Effector CD8-positive, alpha-beta T cell (primary cell): Measurements from ENCODE around the gene H2BK1.

Experiments
- DNase-seq: peaks from one replicate; lab custom pipeline; 2025; lab: John Stamatoyannopoulos, UW
- total RNA-seq, 4 experiments: gene quantifications; one replicate each; lab custom pipeline; 2026; lab: John Stamatoyannopoulos, UW

H2BK1 gene
- 0.10 to 0.54 (median 0.42) reads per million in 4 experiments for total RNA-seq

DNA sequence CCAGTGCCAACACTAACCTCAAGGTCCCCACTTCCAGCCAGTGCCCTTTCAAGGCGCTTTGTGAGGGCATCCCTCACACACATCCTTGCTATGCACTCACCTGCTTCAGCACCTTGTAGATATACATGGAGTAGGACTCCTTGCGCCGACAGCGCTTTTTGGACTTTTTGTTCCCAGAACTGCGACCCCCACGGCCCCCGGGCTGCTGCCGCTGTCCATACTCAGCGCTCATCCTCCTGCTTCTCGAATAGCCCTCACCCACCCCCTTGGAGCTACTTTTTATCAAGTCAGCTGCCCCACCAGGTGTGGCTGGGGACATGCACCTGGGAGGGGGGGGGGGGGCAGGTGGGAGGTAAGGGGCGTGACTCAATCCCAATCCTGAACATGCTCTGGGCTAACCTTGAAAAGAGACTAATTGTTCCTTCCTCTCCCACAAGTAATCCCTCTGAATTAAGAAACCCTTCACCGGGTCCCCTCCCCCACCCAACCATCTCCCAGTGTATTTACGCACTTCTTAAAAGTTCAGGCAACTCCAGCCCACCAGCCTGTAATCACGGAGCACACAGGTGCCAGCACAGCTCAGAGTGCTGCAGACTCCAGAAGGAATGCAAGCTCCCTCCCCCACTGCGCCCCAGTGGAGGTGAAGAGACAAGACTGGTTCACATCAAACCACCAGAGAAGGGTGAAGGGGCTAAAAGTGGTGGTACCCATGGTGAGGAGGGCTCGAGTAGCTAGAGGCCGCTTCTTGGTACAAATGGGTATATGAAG, at the start of gene H2BK1:
H2BK1 (minus strand) TSS at position 402 of the 768 bp plus-strand sequence; CDS start at position 232, 170 bp downstream.
- no peak for DNase-seq

DNA sequence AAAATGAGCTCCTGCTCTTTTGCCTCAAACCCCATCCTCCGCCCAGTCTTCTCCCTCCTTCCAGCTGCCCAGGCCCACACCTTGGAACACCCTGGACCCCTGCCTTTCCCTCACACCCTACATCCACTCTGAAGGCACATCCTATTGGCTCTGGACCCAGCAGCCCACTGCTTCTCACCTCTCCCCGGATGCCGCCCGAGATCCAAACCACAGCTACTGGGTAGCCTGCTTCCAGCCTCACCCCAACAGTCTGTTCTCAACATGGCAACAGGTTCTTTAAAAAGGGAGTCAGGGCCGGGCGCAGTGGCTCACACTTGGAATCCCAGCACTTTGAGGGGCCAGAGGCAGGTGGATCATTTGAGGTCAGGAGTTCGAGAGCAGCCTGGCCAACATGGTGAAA, 47.7 kb upstream of the H2BK1 start:
- DNase-seq: no peak

DNA sequence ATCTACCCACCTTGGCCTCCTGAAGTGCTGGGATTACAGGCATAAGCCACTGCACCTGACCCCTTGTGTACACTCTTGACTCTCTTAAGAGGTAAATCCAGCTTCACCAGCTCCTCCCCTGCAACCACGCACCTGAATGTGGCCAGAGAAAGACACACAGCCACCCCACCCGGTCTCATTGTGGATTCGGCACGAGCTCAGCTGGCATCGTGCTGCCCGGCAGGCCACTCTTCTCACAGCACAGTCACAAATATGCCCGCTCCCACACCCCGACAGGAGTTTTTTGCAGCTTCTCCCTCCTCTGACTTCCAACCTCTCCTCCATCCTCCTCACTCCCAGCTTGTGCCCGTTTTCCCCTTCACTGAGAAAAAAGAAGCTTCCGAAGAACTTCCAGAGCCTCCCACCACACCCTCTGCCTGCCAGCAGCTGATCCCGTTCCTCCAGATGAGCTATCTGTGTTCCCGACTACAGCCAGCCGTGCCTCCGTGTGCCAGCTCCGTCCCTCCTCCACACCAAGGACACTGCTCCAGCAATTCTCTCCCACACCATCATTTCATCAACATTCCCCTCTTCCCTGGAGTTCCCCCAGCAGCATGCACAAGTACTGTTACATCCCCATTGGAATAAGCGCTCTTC, 46.2 kb upstream of the H2BK1 start:
- DNase-seq: no peak

DNA sequence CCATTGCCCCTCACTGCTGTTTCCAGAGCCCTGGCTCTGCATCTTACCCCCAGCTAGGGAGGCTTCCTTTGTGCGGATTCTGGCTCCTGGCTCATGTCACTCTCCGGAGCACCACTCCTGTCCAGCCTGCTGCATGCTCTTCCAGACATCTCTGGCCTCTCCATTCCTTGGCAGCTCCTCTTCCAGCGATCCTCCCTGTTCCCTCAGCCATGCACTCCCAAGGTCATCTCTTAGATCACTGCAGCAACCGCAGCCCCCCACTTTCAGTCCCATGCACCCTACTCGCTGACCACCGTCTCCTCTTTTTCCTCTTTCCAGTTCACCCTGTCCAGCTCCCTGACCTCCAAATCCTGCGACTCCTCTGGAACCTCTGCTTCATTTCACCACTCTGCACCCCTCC, 45.1 kb upstream of the H2BK1 start:
- DNase-seq: no peak

DNA sequence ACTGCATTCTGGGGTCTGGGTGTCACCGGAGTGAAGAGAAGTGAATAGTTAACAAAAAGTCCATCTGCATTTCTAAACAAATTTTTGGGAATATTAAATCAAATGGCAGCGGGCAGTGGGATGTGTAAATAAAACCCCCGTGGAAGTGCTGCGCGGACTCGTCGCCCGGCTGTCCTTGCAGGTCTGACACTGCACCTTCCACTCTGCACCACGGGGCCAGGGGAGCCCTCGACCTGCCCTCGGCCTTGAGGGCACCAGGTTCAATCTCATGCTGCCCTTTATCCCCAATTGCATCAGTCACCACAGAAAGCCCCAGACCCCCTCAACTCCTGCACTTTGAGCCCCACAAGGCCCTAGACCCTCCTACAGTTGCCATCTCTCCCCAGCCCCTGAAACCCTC, 44.6 kb upstream of the H2BK1 start:
- no peak for DNase-seq

DNA sequence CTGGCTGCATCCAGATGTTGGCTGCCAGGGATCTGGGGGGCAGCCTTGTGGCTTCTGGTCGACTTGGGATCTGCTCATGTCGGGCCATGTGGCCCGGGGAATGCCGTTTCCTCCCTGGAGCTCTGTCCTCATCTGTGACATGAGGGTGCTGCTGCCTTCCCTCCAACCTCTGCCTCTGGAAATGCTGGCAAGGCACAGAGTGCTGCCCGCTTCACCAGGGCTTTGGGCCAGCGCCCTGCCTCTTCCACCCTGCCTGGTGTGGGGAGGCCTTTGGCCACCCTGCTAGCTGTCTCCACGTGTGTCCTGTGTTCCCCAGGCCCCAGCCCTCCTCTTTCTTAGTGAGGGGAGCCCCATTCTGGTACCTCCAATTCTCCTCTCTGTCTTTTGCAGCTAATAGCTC, 44.0 kb upstream of the H2BK1 start:
- DNase-seq: no peak

DNA sequence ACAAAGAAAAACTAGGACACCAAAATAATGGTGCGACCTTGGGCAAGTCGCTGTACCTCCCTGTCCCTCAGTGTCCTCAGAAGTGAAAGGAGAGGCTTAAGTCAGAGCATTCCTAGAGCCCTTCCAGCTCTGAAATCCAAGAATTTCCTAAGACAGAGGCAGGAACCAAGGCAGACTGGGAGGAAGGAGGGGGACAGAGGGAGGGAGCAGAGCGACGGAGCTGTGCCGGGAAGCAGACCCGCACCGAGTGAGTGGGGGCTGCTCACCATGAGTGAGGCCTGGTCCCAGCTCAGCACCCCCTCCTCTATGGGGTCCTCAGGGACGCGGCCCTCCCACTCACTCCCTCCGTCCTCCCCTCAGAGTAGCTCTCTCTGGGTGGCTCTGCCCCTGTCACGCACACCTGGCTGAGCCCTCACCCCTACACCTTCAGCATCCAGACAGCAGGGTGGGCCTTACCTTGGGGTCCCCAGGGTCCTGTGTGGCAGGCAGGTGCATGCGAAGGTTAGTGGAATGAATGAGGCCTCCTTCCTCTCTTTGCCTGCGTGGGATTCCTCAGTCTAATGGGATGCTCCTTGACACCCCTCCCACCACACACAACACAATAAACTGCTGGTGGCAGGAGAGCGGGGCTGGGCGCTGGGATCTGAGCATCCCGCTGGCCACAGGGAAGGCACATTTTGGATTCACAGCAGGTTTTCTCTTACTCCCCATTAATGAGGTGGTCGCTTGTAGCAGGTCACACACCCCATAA, 42.8 kb upstream of the H2BK1 start:
- DNase-seq: no peak

DNA sequence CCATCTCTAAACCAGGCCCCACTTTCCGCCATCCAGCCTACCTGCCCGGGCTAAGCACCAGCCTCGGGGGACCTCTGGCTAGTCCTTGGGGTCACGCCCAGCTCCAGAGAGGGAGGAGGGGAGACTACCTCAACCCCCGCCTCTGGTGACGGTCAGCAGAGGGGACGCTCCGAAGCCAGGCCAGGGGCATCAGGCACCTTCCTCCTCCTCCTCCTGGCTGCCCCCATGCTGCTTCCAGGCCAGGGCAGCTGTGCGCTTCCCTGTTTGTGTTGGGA, 42.2 kb upstream of the H2BK1 start:
- DNase-seq: no peak

DNA sequence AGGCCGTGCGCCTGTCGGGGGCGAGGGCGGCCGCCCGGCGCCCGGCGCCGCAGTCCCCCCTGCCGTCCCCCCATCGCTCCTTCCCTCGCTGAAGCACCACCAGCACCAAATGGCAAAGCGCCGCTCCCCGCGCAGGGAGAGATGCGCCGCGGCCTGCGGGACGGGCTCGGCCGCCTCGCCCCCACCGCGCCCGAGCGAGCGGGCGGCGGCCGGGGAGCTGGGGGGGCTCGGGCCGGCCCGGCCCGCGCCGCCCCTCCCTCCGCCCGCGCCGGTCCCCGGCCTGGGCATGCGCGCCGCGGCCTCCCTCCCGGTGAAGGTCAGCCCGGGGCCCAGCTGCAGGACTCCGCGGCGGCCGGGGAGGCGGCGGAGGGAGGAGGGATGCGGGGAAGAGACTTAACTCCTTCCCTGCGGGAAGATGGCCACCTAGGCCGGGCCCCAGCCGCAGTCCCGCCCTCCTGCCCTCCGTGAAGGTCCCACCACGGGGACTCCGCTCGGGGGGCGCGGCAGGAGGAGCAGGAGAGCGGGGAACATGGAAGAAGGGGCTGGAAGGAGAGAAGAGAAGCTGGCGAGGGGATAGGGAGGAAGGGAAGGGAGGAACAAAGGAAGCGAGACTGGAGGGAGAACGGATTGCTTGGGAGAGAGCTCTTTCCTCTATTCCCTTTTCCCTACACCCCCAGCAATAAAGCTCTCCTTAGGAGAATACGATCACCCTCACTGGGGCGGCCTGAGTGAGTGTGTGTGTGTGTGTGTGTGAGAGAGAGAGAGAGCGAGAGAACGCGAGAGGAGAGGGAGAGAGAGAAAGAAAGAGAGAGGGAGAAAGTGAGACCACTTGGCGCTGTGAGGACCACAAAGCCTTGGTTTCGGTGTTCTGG, 41.6 kb upstream of the H2BK1 start:
- peak; percentile 29 for DNase-seq

DNA sequence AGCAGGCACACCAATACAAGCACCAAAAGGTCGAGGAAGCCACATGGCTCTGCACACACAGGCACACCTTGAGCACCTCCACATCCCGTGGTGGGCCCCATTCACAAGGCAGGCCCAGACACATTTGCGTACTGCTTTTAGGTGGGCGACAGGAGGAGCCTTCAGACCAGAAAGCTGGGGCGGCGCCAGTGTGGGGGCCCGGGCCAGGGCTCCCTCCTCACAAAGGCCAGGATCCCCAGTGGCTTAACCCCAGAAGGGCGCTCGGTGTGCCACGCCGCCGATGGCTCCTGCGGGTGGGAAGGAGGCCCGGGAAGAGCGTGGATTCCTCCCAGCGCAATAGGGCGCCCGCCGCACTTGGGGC, 41.0 kb upstream of the H2BK1 start:
- DNase-seq: no peak

DNA sequence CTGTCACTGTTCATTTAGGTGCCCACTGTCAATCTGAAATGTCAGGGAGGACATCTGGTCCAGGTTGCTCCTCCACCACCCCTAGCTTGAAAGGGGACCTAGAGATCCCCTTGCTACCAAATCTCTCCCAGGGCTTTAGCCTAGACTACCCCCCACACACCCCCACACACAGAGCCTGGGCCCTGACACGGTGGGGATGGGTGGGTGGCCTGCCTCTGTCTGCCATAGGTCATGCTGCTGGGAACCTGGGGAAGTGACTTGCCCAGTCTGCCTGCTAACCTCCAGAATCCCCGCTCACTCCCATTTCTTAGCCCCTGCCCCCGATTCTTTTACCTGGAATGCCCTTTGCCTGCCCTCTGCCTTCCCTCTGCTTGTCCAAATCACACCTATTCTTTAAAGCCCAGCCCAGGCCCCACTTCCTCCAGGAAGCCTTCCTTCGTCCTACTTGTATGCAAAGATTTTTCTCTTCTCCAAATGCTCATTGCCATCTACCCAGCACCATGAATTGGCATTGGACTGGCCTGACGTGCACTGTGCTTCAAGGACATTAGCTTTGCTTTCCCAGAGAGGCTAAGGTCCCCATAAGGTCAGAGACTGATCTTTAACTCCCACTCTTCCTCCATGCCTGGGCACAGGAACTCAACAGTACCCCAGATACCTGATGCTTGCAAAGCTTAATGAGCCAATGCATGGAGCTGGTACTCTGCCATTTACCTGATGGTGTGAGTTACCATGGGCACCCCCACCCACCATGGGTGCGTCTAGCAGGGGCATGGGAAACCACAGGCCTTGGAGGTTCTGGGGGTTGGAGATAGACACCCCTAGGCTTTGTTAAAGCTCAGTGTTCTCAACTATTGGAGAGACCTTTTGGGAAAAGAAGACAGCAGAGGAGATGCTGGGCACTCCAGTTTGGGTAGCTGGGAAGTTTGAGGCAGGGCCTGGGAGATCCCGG, 40.2 kb upstream of the H2BK1 start:
- no peak for DNase-seq

DNA sequence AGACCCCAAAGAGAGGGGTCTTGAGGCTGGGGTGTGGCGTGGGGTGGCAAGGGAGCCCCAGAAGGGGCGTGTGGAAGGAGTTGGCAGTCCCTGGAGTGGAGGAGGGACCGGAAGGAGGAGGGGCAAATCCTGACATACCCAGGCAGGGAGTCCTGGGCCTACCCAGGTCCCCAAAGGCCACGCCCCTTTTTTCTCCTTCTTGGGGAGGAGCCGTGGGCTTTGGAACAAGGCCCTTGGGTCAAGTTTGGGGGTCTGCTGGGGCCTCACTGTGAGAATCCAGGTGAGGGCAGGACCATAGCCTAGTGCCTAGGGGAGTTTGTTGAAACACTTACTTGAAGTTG, 39.4 kb upstream of the H2BK1 start:
- DNase-seq: no peak

DNA sequence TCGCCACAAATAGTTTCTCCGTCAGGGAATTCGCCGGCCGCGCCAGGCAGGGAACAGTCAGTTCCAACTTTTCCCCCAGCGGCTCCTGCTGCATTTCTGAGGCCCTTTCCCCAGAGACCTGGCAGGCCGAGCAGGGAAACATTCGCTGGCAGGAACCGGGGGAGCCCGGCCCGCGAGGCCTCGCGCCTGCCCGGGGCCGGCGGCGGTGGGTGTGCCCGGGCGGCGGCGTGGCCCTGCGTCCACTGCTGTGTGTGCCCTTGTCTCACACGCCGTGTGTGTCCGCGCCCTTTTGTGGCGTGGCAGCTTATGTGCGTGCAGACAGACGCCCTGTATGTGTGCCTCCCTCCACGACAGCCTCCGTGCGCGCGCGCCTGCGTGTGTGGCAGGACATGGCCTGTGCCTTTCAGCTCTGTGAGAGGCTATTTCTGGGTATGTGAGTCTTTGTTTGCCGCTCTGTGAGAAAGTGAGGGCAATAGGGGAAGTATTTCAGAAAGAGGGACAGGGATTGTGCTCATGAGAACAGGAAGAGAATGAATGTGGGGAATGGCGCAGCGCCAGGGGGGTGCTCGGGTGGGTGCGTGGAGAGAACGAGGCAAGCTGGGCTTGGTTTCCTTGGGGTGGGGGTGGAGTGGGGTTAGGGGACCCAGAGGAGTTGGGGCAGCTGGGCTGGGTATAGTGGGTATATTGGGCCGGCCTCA, 38.9 kb upstream of the H2BK1 start:
- DNase-seq: no peak

DNA sequence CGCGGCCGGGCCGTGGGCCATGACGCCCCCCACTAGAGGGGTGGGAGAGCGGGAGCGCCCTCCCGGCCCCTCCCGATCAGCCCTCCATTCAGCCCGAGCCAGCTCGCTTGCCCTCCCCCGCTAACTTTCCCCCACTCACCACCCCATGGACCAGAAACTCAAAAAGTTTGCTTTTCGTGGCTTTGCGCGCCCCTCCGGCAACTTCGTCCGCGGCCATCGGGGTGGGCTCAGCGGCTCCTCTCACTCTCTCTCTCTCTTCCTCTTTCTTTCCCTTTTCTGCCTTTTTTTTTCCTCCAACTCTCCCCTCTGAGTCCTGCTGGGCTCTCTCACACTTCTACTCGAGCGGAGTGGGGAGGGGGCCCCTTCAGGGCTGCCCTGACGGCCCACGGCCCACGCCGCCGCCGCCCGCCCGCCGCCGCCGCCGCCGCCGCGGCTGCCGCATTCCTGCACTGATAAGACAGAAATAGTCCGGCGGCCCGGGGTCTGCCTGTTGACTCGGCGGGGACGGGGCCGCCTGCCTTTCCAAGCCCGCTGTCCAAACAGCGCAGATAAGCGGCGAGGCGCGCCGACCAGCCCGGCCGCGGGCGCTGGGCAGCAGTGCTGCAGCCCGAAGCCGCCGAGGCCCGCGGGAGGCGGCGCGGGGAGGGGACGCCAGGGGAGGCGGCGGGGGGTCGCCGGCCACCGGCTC, 38.2 kb upstream of the H2BK1 start, which contains the start of gene SMARCD3:
SMARCD3 (minus strand) TSS at position 349 of the 688 bp plus-strand sequence; CDS start at position 217, 132 bp downstream.
- no peak for DNase-seq

DNA sequence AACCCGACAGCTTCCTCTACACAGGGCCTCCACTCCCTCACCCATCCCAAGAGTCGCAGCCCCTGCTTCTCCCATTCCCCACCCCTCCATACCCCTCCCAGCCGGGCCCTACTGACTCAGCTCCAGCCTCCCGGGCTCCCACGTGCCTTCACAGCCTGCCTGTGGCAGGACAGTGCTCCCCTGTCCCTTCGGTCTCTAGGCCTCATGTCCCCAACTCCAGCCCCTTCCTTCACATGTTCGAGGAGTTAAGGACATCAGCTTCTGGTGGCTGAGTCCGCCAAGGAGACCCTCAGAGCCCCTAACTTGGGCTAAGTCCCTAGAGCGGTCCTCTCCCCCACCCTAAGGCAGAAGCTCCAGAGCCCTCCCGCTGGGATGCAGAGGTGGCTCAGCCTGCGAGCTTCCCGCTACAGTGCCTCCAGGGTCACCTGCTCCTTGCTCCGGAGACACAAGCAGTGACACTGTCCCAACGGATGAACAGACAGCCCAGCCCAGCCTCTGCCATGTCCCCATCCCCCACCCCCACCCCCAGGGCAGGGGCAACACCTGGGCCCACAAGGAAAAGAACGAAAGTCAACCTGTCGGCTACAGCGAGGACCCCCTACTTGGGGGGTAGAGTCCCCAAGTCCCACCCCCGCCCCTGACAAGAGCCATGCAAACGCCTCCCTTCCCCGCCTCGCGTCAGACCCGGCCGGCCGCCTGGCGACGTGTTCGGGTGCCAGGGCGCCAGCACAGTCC, 37.5 kb upstream of the H2BK1 start:
- no peak for DNase-seq

DNA sequence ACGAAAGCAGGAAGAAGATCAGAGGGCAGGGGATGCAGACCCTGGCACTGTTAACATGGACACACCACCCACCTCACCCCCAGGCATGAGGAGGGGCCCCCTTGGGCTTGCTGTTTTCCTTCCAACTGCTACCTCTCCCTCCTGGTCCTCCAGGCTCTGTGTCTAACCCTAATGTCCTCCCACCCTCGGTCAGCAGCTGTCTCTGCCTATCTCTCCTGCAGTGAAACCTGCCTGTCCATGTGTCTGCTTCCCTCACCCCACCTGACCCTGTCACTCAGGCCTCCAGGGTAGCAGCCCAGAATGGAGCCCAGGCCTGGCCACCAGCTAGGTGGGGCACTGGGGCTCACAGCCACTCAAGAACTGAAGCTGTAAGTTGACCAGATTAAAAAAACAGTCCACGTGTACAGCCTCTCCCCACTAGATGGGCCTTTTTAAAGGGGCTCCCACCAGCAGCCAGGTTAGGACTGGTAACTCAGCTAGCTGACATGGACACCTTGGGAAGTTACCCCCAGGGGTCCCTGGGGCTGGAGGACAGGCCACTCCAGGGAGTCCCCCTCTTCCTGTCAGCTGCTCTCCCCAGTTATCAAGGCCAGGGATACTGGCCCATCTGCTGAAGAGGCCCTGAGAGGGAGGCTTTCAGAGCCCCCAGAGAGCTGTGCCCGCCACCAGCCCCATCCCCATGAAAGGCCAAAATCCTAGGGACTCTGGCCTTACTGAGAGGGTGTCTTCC, 36.7 kb upstream of the H2BK1 start:
- no peak for DNase-seq

DNA sequence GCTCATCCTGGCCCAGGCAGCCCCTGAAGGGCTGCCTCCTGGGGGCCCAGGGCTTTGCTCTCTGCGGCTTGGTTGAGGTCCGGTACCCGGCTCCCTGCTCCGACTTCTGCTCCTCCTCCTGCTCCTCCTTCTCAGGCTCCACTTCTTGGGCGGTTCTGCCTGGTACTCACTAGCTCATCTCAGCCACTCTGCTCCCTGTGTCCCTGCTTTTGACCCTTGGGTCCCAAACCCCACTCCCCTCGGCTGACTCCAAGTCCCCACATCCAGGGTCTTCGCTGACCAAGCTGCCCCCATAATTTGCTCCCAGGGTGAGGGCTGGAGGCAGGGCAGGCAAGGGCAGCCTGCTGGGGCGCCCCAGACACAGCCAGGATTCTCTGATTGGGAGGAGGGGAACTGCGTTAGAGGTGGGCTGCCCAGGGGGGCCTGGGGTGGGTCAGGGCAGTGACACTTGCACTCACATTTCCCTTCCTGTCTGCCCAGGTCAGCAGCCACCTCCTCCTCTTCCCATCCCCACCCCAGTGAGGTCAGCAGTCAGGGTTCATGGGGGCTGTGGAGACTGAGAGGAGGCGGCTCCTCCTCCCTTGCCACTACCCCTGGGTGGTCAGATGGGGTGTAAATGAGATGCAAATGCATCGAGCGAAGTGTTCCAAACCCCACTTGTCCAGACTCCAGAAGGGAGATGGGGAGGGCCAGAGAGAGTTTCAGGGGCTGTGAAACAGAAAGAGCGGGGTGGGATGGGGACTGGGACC, 36.0 kb upstream of the H2BK1 start:
- no peak for DNase-seq
